ENCODE results near the gene ASTN2.

Gene ASTN2

DNA sequence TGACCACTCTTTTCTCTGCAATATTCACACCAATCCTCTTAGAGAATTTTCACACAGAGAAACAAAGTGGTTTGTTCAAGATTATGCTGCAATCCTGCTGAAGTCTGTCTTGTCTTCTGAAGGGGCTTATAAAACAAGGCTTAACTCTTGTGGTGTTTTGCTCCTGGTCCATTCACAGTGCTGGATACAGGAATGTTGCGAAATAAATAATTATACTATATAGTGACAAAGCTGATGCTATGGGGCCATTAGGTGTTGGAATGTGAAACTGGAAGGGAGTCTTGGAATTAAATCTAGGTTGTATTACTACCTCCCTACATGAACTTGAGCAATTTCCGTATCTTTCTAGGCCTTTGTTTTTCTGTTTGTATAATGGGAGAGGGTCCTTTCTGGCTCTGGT is 557.5 kb downstream of the ASTN2 start:
- TF ChIP-seq, protein P1, sequence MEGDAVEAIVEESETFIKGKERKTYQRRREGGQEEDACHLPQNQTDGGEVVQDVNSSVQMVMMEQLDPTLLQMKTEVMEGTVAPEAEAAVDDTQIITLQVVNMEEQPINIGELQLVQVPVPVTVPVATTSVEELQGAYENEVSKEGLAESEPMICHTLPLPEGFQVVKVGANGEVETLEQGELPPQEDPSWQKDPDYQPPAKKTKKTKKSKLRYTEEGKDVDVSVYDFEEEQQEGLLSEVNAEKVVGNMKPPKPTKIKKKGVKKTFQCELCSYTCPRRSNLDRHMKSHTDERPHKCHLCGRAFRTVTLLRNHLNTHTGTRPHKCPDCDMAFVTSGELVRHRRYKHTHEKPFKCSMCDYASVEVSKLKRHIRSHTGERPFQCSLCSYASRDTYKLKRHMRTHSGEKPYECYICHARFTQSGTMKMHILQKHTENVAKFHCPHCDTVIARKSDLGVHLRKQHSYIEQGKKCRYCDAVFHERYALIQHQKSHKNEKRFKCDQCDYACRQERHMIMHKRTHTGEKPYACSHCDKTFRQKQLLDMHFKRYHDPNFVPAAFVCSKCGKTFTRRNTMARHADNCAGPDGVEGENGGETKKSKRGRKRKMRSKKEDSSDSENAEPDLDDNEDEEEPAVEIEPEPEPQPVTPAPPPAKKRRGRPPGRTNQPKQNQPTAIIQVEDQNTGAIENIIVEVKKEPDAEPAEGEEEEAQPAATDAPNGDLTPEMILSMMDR (IDR thresholded peaks at IDR 0.05; ENCODE audit: insufficient read depth, low read length, poor library complexity, severe bottlenecking): no peak
- H3K4me3 ChIP-seq (replicated peaks; ENCODE audit: low read depth, low read length): no peak overlapping the region
- H3K36me3 ChIP-seq (ENCODE audit: control insufficient read depth, insufficient read depth, low read length): no peaks in the 10 kb centered on the region
- H3K27me3 ChIP-seq (replicated peaks; ENCODE audit: control insufficient read depth, insufficient read depth, low read length): peaks cover 2% of the 10 kb centered on the region; the same call in 1 of the 2 replicates
- DNase-seq (ENCODE audit: extremely low read depth, insufficient read length): no peak

- no peaks in the 10 kb centered on the region for H3K36me3 ChIP-seq (ENCODE audit: control insufficient read depth, insufficient read depth, low read length)
- H3K4me3 ChIP-seq (replicated peaks; ENCODE audit: low read depth, low read length): no peak overlapping the region
- DNase-seq (ENCODE audit: extremely low read depth, insufficient read length): no peak
- H3K27me3 ChIP-seq (replicated peaks; ENCODE audit: control insufficient read depth, insufficient read depth, low read length): peaks cover 2% of the 10 kb centered on the region; the same call in 1 of the 2 replicates
- TF ChIP-seq, protein P1 (IDR thresholded peaks at IDR 0.05; ENCODE audit: insufficient read depth, low read length, poor library complexity, severe bottlenecking): no peak
Observed at GRCh38 chr9:116855881-116856662, 558.8 kb downstream of the ASTN2 start.

DNA sequence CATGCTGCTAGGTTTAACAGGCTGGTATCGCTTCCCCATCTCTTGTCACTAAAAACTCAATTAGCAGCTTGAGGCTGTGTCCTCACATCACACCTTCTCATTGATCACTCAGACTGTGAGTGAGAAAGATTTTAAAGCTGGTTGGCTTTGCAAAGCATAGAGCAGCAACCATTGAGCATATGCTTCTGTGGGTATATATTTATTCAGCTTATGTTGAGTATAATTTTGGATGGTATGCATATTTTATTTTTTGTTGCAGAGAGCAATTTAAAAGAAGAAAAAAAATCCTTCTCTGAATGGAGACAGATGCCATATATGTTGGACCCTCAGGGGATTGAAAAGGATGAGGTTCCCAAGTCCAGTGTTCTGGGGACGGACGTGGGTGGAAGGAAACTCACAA is 565.1 kb downstream of the ASTN2 start:
- TF ChIP-seq, protein P1 (IDR thresholded peaks at IDR 0.05; ENCODE audit: insufficient read depth, low read length, poor library complexity, severe bottlenecking): no peak
- DNase-seq (ENCODE audit: extremely low read depth, insufficient read length): no peak
- Histone ChIP-seq H3K27me3 (replicated peaks; ENCODE audit: control insufficient read depth, insufficient read depth, low read length) (peaks cover 2% of the 10 kb centered on the region; the same call in 1 of the 2 replicates), H3K36me3 (ENCODE audit: control insufficient read depth, insufficient read depth, low read length) (no peaks in the 10 kb centered on the region), H3K4me3 (replicated peaks; ENCODE audit: low read depth, low read length) (no peak overlapping the region)

GRCh38 chr9:116844621-116845020 is 570.2 kb downstream of the ASTN2 start:
- H3K36me3 ChIP-seq (ENCODE audit: control insufficient read depth, insufficient read depth, low read length): no peaks in the 10 kb centered on the region
- H3K4me3 ChIP-seq (replicated peaks; ENCODE audit: low read depth, low read length): no peak overlapping the region
- no peak for DNase-seq (ENCODE audit: extremely low read depth, insufficient read length)
- no peaks in the 10 kb centered on the region for H3K27me3 ChIP-seq (replicated peaks; ENCODE audit: control insufficient read depth, insufficient read depth, low read length)
- TF ChIP-seq, protein P1 (IDR thresholded peaks at IDR 0.05; ENCODE audit: insufficient read depth, low read length, poor library complexity, severe bottlenecking): no peak

- TF ChIP-seq, protein P1 (IDR thresholded peaks at IDR 0.05; ENCODE audit: insufficient read depth, low read length, poor library complexity, severe bottlenecking): no peak
- DNase-seq (ENCODE audit: extremely low read depth, insufficient read length): no peak
- Histone ChIP-seq H3K27me3 (replicated peaks; ENCODE audit: control insufficient read depth, insufficient read depth, low read length) (no peaks in the 10 kb centered on the region), H3K4me3 (replicated peaks; ENCODE audit: low read depth, low read length) (no peak overlapping the region), H3K36me3 (ENCODE audit: control insufficient read depth, insufficient read depth, low read length) (no peaks in the 10 kb centered on the region)
Observed at GRCh38 chr9:116843863-116844620, 570.8 kb downstream of the ASTN2 start.

Measured in GM06990 (cell line).